Neutrophil (primary cell): ENCODE measurements around the gene RPL28.

Experiments
- H3K27ac ChIP-seq: fragments of 200-600 bp; sonication (generic); 2 replicates; pipeline ENCODE4 v1.5.1; 2016; ENCODE audit warnings: mild to moderate bottlenecking, moderate library complexity
- H3K27me3 ChIP-seq: fragments of 200-600 bp; sonication (generic); 2 replicates; pipeline ENCODE4 v1.6.0; 2016; ENCODE audit warnings: mild to moderate bottlenecking
- H3K36me3 ChIP-seq: fragments of 200-600 bp; sonication (generic); 2 replicates; pipeline ENCODE4 v1.5.1; 2017
- H3K4me1 ChIP-seq, 2 experiments: fragments of 200-600 bp in 1 of 2; sonication (generic) in 1 of 2; 1 replicate in 1 of 2; 2 replicates in 1 of 2; pipeline versions ENCODE4 v1.5.1 to v1.6.1; 2013 to 2016; ENCODE audit warnings: low read depth in 1 of 2, low read length in 1 of 2, mild to moderate bottlenecking in 1 of 2, moderate library complexity in 1 of 2; ENCODE audit not compliant: control insufficient read depth in 1 of 2, insufficient read depth in 1 of 2
- H3K4me3 ChIP-seq, 2 experiments: fragments of 200-600 bp in 1 of 2; sonication (generic) in 1 of 2; 1 replicate in 1 of 2; 2 replicates in 1 of 2; pipeline ENCODE4 v1.5.1; 2013 to 2016; ENCODE audit warnings: low read depth in 1 of 2, low read length in 1 of 2, mild to moderate bottlenecking in 1 of 2, moderate library complexity in 1 of 2
- H3K9me3 ChIP-seq: fragments of 200-600 bp; sonication (generic); 2 replicates; pipeline ENCODE4 v1.5.1; 2016
- TF ChIP-seq, protein P1 (sequence below): fragments of 200-600 bp; sonication (generic); IDR thresholded peaks from 2 replicates; pipeline ENCODE4 v1.5.1; 2016; ENCODE audit warnings: antibody characterized with exemption

The RPL28 gene

DNA sequence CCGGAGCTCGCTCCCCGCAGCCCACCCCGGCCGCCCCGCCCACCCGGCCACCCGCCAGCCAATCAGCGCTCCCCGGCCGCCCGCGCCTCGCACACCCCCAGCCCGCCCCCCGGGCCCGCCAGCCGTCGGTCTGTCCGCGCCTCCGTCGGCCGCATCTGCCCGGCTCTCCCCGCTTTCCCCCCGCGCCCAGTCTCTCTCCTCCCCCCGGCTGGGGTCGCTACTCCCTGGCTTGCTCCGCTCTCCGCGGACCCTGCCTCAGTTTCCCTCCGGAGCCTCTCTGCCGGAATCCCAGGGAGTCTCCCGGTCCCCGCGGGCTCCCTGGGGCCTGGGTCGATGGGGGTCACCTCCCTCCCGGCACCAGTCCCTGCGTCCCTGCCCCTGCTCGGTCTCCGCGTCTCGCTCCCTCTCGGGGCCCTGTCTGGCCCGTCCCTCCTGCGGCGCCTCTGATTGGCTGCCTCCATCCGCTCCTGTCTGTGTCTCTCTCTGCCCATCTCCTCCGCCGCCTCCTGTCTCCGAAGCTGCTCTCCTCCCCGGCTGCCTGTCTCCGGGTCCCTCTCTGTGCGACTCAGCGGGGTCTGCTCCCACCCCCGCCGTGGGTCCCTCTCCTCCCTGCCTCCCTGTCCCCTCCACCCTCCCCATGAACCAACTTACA lies 16.0 kb upstream of the RPL28 start:
- Histone ChIP-seq H3K27me3 (peaks cover 91% of the 10 kb centered on the region), H3K27ac (no peak overlapping the region)

DNA sequence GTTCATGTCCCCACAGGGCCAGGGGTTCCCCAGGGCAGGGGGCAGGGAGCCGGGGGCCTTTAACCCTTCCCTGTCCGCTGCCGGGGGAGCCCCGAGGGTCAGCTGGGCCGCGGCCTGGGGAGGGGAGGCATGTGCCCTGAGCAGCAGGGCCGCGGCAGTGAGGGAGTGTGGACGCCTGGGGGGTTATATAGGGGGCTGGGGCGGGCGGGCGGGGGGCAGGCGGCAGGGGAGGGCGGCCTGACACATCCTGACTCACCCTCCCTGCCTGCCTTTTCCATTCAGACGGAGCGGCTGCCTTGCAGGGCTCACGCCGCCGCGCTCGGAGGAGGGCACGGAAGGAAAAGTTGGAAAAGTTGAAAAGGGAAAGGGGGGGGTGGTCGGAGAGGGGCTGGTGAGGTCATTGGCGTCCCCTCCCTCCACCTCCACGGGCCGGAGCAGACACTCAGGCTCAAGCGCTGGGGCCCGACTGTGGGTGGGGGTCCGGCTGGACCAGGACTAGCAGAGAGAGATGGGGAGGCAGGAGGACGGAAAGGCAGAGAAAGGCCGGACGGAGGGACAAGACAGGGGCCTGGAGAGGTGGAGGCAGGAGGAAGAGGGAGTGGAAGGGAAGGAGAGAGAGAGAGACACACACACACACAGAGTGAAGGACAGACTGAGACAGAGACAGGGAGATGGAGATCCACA lies 15.3 kb upstream of the RPL28 start, which contains the start of gene IL11:
IL11 (minus strand) TSS at position 159 of the 684 bp plus-strand sequence; CDS start at position 6, 153 bp downstream.
- Histone ChIP-seq H3K4me1 (no peaks in the 10 kb centered on the region), H3K27me3 (peaks cover 96% of the 10 kb centered on the region), H3K4me3 (no peak within 1 kb of the TSS), H3K9me3 (no peaks in the 10 kb centered on the region), H3K27ac (no peak within 1 kb of the TSS), H3K36me3 (no peaks in the 10 kb centered on the region)
- TF ChIP-seq, protein P1, sequence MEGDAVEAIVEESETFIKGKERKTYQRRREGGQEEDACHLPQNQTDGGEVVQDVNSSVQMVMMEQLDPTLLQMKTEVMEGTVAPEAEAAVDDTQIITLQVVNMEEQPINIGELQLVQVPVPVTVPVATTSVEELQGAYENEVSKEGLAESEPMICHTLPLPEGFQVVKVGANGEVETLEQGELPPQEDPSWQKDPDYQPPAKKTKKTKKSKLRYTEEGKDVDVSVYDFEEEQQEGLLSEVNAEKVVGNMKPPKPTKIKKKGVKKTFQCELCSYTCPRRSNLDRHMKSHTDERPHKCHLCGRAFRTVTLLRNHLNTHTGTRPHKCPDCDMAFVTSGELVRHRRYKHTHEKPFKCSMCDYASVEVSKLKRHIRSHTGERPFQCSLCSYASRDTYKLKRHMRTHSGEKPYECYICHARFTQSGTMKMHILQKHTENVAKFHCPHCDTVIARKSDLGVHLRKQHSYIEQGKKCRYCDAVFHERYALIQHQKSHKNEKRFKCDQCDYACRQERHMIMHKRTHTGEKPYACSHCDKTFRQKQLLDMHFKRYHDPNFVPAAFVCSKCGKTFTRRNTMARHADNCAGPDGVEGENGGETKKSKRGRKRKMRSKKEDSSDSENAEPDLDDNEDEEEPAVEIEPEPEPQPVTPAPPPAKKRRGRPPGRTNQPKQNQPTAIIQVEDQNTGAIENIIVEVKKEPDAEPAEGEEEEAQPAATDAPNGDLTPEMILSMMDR = no peak

More for the DNA sequence above, 16.0 kb upstream of the RPL28 start:
- no peaks in the 10 kb centered on the region for H3K36me3 ChIP-seq
- TF ChIP-seq, protein P1 = no peak
- H3K4me1 ChIP-seq = no peaks in the 10 kb centered on the region
- H3K9me3 ChIP-seq = no peaks in the 10 kb centered on the region
- H3K4me3 ChIP-seq = no peak overlapping the region

DNA sequence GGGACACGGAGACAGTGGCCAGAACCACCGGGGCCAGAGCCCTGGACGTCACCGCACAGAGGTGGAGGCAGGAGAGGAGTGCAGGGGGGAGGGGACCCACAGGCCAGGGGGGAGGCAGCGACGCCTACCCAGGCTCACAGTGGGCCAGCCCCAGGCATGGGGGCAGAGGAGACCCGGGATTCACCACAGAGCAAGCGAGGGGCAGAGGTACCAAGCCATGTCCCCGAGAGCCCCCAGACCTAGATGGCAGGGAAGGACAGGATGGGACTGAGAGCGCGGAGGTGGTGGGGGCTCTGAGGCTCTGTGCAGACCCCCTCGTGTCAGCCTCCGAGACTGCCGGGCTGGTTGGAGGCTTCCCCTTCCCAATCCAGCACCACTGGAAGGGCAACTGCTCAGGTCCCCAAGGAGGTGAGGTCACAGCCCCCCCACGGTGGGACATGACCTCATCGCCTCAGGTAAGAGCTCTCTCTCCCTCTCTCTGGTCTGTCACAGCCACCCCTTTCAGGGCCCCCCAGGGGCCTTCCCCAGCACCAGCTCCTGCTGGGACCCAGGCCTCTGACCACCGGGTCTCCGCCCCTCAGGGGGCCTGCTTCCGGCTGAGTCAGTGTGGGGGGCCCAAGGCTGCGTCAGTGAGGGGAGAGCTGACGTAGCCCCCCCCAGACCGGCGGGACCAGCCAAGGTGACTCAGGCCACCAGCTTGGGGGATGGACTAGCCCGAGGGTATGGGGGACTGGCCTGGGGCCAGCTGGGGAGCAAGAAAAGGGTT lies 13.2 kb upstream of the RPL28 start:
- no peak overlapping the region for H3K4me3 ChIP-seq
- H3K9me3 ChIP-seq = no peaks in the 10 kb centered on the region
- H3K27ac ChIP-seq = no peak overlapping the region
- peaks cover 100% of the 10 kb centered on the region for H3K27me3 ChIP-seq
- TF ChIP-seq, protein P1 = no peak
- H3K4me1 ChIP-seq = no peaks in the 10 kb centered on the region
- H3K36me3 ChIP-seq = no peaks in the 10 kb centered on the region

DNA sequence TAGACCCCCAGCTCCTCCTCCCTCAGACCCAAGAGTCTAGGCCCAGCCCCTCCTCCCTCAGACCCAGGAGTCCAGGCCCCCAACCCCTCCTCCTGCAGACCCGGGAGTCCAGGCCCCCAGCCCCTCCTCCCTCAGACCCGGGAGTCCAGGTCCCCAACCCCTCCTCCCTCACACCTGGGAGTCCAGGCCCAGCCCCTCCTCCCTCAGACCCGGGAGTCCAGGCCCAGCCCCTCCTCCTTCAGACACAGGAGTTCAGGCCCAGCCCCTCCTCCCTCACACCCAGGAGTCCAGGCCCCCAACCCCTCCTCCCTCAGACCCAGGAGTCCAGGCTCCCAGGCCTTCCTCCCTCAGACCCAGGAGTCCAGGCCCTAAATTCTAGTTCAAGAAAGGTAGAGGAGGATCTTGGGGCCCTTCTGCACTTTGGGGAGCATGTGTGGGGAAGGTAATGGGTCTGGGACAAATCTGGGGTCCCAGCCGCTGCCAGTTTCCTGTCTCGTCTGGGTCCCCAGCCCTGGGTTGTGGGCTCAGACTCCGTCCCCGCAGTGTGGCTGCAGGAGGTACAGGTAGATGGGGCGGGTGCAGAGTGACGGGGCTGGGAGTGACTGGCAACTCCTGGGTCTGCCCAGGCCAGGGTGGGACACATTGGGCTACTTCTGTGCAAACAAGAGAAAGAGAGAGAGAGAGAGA lies 12.3 kb upstream of the RPL28 start:
- Histone ChIP-seq H3K9me3 (no peaks in the 10 kb centered on the region), H3K36me3 (no peaks in the 10 kb centered on the region), H3K4me1 (no peaks in the 10 kb centered on the region), H3K27ac (no peak overlapping the region), H3K27me3 (peaks cover 100% of the 10 kb centered on the region), H3K4me3 (no peak overlapping the region)
- TF ChIP-seq, protein P1 = no peak

DNA sequence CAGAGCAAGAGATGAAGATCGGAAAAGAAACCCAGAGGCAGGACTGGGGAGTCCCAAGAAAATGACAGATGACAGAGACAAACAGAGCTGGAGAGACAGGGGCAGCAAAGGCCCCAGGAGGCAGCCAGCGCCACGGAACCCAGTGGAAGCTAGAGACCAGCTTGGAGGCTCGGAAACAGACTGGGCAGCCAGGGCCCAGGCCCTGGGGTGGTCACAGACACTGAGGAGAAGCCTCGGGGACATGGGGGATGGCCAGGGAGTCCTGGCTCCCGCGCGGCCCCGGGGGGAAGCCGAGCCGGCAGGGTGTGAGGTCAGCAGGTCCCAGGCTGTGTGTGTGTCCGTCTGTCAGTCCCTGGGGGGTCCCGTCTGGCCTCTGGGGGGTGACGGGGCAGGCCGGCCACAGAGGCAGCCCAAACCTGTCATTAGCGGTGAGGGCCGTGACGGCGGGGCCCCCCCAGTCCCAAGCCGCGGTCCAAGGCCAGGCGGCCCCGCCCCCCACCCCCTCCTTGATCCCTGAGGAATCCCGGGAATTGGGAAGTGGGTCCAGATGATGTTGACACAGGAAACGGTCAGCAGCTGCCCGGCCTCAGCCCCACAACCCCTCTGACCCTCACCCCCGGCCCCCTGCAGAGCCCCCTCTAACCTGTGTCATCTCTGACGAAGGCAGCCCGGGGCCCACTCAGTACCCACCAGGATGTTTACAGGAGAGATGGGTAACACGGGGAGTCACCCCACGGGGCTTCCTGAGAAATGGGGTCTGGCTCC lies 11.6 kb upstream of the RPL28 start:
- TF ChIP-seq, protein P1 = no peak
- H3K27me3 ChIP-seq = peaks cover 100% of the 10 kb centered on the region
- H3K4me1 ChIP-seq = no peaks in the 10 kb centered on the region
- no peaks in the 10 kb centered on the region for H3K9me3 ChIP-seq
- H3K4me3 ChIP-seq = no peak overlapping the region
- no peak overlapping the region for H3K27ac ChIP-seq
- H3K36me3 ChIP-seq = no peaks in the 10 kb centered on the region
